ENCODE measurements around the gene NFAT5. TPM values are rescaled to one million over a fixed set of nuclear protein-coding genes. Genes with fewer than 3 reads are reported as not detected.

Gene NFAT5
- total and polyA plus RNA-seq, 2 donors (not counting 3 experiments of a cell fraction or from before 2014, with no cell fraction given) = 17.2 to 49.5 TPM

DNA sequence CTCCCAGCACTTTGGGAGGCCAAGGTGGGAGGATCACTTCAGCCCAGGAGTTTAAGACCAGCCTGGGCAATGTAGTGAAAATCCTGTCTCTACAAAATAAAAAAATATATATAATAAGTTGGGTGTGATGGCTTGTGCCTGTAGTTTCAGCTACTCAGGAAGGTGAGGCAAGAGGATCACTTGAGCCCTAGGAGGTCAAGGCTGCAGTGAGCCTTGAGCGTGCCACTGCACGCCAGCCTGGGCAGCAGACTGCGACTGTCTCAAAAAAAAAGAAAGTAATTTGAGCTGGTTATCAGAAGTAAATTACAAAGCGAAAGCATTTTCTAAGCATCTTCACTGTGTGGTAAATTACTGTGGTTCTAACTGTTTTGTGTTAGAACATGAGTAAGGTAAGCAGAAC is 94.4 kb downstream of the NFAT5 start:
- Histone ChIP-seq H3K36me3 (ENCODE audit: control insufficient read depth in 2 of 2, extremely low read depth in 1 of 2, insufficient read depth in 2 of 2, low read length in 2 of 2) (peaks cover 6 to 8% of the 10 kb centered on the region in 2 experiments), H3K27ac (ENCODE audit: insufficient read depth, low read depth, low read length) (no peak overlapping the region), H3K9me1 (replicated peaks; ENCODE audit: control insufficient read depth, extremely low read depth, insufficient read depth, low read length) (no peaks in the 10 kb centered on the region), H3K27me3 (ENCODE audit: control insufficient read depth in 2 of 2, insufficient read depth in 2 of 2, low read length in 2 of 2) (no peaks in the 10 kb centered on the region), H2AFZ (ENCODE audit: low read depth, low read length) (no peak overlapping the region), H3K9me3 (replicated peaks; ENCODE audit: control insufficient read depth, insufficient read depth, low read length) (no peaks in the 10 kb centered on the region), H3K4me3 (replicated peaks in 1 of 3; ENCODE audit: insufficient read depth in 1 of 3, low read depth in 1 of 3, low read length in 3 of 3) (no peak overlapping the region), H4K20me1 (replicated peaks; ENCODE audit: control insufficient read depth, extremely low read depth, insufficient read depth, low read length) (no peaks in the 10 kb centered on the region), H3K79me2 (ENCODE audit: control insufficient read depth, insufficient read depth, low read length) (no peaks in the 10 kb centered on the region), H3K9ac (replicated peaks; ENCODE audit: extremely low read depth, insufficient read depth, low read length) (no peak overlapping the region), H3K4me2 (ENCODE audit: insufficient read depth, low read length) (no peak overlapping the region), H3K4me1 (ENCODE audit: control insufficient read depth, extremely low read depth, insufficient read depth, low read length) (no peaks in the 10 kb centered on the region)
- no TSS peak for BruUV-seq (replicated peaks)
- no peak for FAIRE-seq
- dilution Hi-C loops (cut with MboI; ENCODE audit: extremely low pct_ligation_motif_present, low sequenced_read_pairs) = no loop called here
- TF ChIP-seq POLR2AphosphoS5 (IDR thresholded peaks at IDR 0.05; ENCODE audit: insufficient read depth, low read depth, low read length) (no peak), MYC (IDR thresholded peaks at IDR 0.05; ENCODE audit: low read depth, low read length) (no peak), GATA2 (IDR thresholded peaks at IDR 0.05; ENCODE audit: insufficient read depth, insufficient read length, low read depth, low read length) (no peak), EZH2 (IDR thresholded peaks at IDR 0.05; ENCODE audit: borderline replicate concordance, low read depth, low read length, severe bottlenecking) (no peak), FOS (IDR thresholded peaks at IDR 0.05; ENCODE audit: borderline replicate concordance, insufficient read depth, low read length) (no peak)
- TF ChIP-seq, protein P1, sequence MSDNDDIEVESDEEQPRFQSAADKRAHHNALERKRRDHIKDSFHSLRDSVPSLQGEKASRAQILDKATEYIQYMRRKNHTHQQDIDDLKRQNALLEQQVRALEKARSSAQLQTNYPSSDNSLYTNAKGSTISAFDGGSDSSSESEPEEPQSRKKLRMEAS (IDR thresholded peaks at IDR 0.05; ENCODE audit: insufficient read depth, insufficient read length) = no peak
- ChIA-PET CTCF (interaction anchor here (1.1 kb wide), 1 partner anchor 262 kb away, joined by 3 read pairs; no protein-coding TSS in a partner anchor), POLR2A (no interaction called here)
- intact Hi-C loops (cut with micrococcal nuclease) = loop anchor here (10.0 kb wide), 1 partner anchor 265 kb away; no protein-coding TSS in a partner anchor
- DNase-seq (ENCODE audit: low read depth, low spot score) = no peak

DNA sequence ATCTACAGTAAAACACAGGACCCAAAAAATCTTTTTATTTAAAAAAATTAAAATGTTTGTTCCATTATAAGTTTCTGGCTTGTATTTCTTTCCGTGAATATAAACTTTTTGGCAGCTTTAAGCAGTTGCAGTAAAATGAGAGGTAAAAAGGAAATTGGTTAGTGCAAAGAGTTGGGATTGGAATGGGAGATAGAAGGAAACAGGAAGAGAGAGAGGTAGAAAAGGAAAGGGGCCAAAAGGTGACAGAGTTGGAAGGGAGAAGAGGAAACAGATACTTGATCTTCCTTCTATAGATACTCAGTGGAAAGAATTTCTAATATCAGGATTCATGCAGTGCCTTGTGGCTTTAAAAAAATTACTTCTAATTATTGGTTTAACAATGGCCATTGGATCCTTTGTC is 97.1 kb downstream of the NFAT5 start:
- Histone ChIP-seq H3K79me2 (ENCODE audit: control insufficient read depth, insufficient read depth, low read length) (no peaks in the 10 kb centered on the region), H3K4me3 (replicated peaks in 1 of 3; ENCODE audit: insufficient read depth in 1 of 3, low read depth in 1 of 3, low read length in 3 of 3) (no peak overlapping the region), H3K4me1 (ENCODE audit: control insufficient read depth, extremely low read depth, insufficient read depth, low read length) (no peaks in the 10 kb centered on the region), H2AFZ (ENCODE audit: low read depth, low read length) (no peak overlapping the region), H3K4me2 (ENCODE audit: insufficient read depth, low read length) (no peak overlapping the region), H3K27me3 (ENCODE audit: control insufficient read depth in 2 of 2, insufficient read depth in 2 of 2, low read length in 2 of 2) (no peaks in the 10 kb centered on the region), H3K36me3 (ENCODE audit: control insufficient read depth in 2 of 2, extremely low read depth in 1 of 2, insufficient read depth in 2 of 2, low read length in 2 of 2) (peaks cover 5 to 6% of the 10 kb centered on the region in 2 experiments), H4K20me1 (replicated peaks; ENCODE audit: control insufficient read depth, extremely low read depth, insufficient read depth, low read length) (no peaks in the 10 kb centered on the region), H3K9me1 (replicated peaks; ENCODE audit: control insufficient read depth, extremely low read depth, insufficient read depth, low read length) (no peaks in the 10 kb centered on the region), H3K9me3 (replicated peaks; ENCODE audit: control insufficient read depth, insufficient read depth, low read length) (no peaks in the 10 kb centered on the region), H3K27ac (ENCODE audit: insufficient read depth, low read depth, low read length) (no peak overlapping the region), H3K9ac (replicated peaks; ENCODE audit: extremely low read depth, insufficient read depth, low read length) (no peak overlapping the region)
- CTCF ChIA-PET = interaction anchor here (1.2 to 2.0 kb wide), 4 partner anchors 10 to 267 kb away, joined by 3 to 7 read pairs (median 4); no protein-coding TSS in a partner anchor
- dilution Hi-C loops (cut with MboI; ENCODE audit: extremely low pct_ligation_motif_present, low sequenced_read_pairs) (no loop called here), intact Hi-C loops (cut with micrococcal nuclease) (loop anchor here (10.0 kb wide), 1 partner anchor 268 kb away; no protein-coding TSS in a partner anchor)
- POLR2A ChIA-PET = no interaction called here
- DNase-seq (ENCODE audit: low read depth, low spot score) (peak; percentile 52), FAIRE-seq (no peak)
- TF ChIP-seq, protein P1 (IDR thresholded peaks at IDR 0.05; ENCODE audit: insufficient read depth, insufficient read length) = no peak
- TF ChIP-seq FOS (IDR thresholded peaks at IDR 0.05; ENCODE audit: borderline replicate concordance, insufficient read depth, low read length) (no peak), GATA2 (IDR thresholded peaks at IDR 0.05; ENCODE audit: insufficient read depth, insufficient read length, low read depth, low read length) (no peak), EZH2 (IDR thresholded peaks at IDR 0.05; ENCODE audit: borderline replicate concordance, low read depth, low read length, severe bottlenecking) (no peak), POLR2A (IDR thresholded peaks at IDR 0.05; ENCODE audit: low read depth, low read length) (no peak), MYC (IDR thresholded peaks at IDR 0.05; ENCODE audit: low read depth, low read length) (no peak), POLR2AphosphoS5 (IDR thresholded peaks at IDR 0.05; ENCODE audit: insufficient read depth, low read depth, low read length) (no peak), JUN (IDR thresholded peaks at IDR 0.05; ENCODE audit: borderline replicate concordance, insufficient read depth, insufficient read length, low read depth) (no peak)
- TF ChIP-seq, protein P2, sequence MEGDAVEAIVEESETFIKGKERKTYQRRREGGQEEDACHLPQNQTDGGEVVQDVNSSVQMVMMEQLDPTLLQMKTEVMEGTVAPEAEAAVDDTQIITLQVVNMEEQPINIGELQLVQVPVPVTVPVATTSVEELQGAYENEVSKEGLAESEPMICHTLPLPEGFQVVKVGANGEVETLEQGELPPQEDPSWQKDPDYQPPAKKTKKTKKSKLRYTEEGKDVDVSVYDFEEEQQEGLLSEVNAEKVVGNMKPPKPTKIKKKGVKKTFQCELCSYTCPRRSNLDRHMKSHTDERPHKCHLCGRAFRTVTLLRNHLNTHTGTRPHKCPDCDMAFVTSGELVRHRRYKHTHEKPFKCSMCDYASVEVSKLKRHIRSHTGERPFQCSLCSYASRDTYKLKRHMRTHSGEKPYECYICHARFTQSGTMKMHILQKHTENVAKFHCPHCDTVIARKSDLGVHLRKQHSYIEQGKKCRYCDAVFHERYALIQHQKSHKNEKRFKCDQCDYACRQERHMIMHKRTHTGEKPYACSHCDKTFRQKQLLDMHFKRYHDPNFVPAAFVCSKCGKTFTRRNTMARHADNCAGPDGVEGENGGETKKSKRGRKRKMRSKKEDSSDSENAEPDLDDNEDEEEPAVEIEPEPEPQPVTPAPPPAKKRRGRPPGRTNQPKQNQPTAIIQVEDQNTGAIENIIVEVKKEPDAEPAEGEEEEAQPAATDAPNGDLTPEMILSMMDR (IDR thresholded peaks at IDR 0.05; ENCODE audit: extremely low read depth in 1 of 2, insufficient read depth in 1 of 2, low read depth in 1 of 2, low read length in 2 of 2) = no peak
- BruUV-seq (replicated peaks) = no TSS peak

Data from endothelial cell of umbilical vein (primary cell).